Right lobe of liver (tissue), 6 donors: ENCODE measurements around the gene TMEM87A. TPM values are rescaled to one million over a fixed set of nuclear protein-coding genes. Genes with fewer than 3 reads are reported as not detected.

Experiments
- ATAC-seq, 4 donors: fragments of 200-7000 bp; cut with Tn5 transposase; one replicate each; pipeline ENCODE4 v1.9.1; 2020; ENCODE audit warnings: mild to moderate bottlenecking in 4 of 4, moderate library complexity in 4 of 4
- DNase-seq, 3 donors: peaks; one replicate each; pipeline ENCODE4 v3.0.0-alpha.2; 2020
- H3K27ac ChIP-seq, 3 donors: fragments of 200-600 bp; one replicate each; pipeline ENCODE4 v1.8.0; 2022
- H3K27me3 ChIP-seq, 2 donors: fragments of 200-600 bp; one replicate each; pipeline ENCODE4 v1.8.0; 2022
- H3K36me3 ChIP-seq, 4 donors: fragments of 200-600 bp; sonication (generic) in 1 of 4; one replicate each; pipeline versions ENCODE4 v1.5.1 to v1.8.0; 2017 to 2022; ENCODE audit warnings: control low read depth in 1 of 4
- H3K4me1 ChIP-seq, 4 donors: fragments of 200-600 bp; sonication (generic) in 1 of 4; one replicate each; pipeline versions ENCODE4 v1.5.1 to v1.8.0; 2017 to 2022; ENCODE audit warnings: control low read depth in 1 of 4
- H3K4me3 ChIP-seq, 3 donors: fragments of 200-600 bp; one replicate each; pipeline ENCODE4 v1.8.0; 2022
- H3K9me3 ChIP-seq, 4 donors: fragments of 200-600 bp; sonication (generic) in 1 of 4; one replicate each; pipeline versions ENCODE4 v1.5.1 to v1.8.0; 2017 to 2022; ENCODE audit warnings: control low read depth in 1 of 4
- POLR2A ChIP-seq: fragments of 450-650 bp; IDR thresholded peaks from one replicate; pipeline ENCODE4 v1.6.1; 2017; ENCODE audit warnings: antibody characterized with exemption, mild to moderate bottlenecking
- WGBS: methylation state at CpG from one replicate; pipeline ENCODE4 v1.1.6; 2018; ENCODE audit warnings: low coverage, low lambda C conversion rate; ENCODE audit not compliant: insufficient coverage; ENCODE audit errors: missing lambda C conversion rate; 5-methylcytosine and 5-hydroxymethylcytosine counted together
- intact Hi-C, 2 donors: fragments of 100-400 bp; cut with DNase I; formaldehyde crosslinking; loops; one replicate each; pipeline versions ENCODE4 v1.11.2 to v1.14.1; 2022
- total RNA-seq, 6 experiments: library from RNA; depleted of rRNA in 2 of 6; stranded (reverse); fragments of >200 nt in 2 of 6; fragmentation: NEBNext Ultra II Directional in 3 of 6; extraction: Animal tissue kit (Norgen Biotek cat#: 25700) in 3 of 6; gene quantifications; one replicate each; pipeline versions ENCODE4 v1.1.0 to v1.2.4, GENCODE V29; 2016 to 2023
- TF ChIP-seq, protein P1 (sequence below), 4 donors: fragments of 200-600 bp in 3 of 4; fragments of 450-650 bp in 1 of 4; IDR thresholded peaks; one replicate each; pipeline versions ENCODE4 v1.5.1 to v1.8.0; 2016 to 2022; ENCODE audit warnings: antibody characterized with exemption in 4 of 4, mild to moderate bottlenecking in 2 of 4
- donor health status: DM: no; HTN: yes; CAD: no.
- donor health status: DM: no; HTN: no; CAD: no.
- donor health status: DM: no; HTN: no; CAD: no.
- donor health status: DM: no; HTN: yes; CAD: no.
- donor health status: DM: no; HTN: yes; CAD: no.

TMEM87A gene
- total RNA-seq, 6 experiments from 2014 or later = 12.9 to 22.4 (median 15.7) TPM

- peak; percentile 25 to 57 (median 42) for ATAC-seq
- H3K27ac ChIP-seq = no peak overlapping the region
- H3K4me3 ChIP-seq = no peak overlapping the region
- no peak for TF ChIP-seq POLR2A
- TF ChIP-seq, protein P1, sequence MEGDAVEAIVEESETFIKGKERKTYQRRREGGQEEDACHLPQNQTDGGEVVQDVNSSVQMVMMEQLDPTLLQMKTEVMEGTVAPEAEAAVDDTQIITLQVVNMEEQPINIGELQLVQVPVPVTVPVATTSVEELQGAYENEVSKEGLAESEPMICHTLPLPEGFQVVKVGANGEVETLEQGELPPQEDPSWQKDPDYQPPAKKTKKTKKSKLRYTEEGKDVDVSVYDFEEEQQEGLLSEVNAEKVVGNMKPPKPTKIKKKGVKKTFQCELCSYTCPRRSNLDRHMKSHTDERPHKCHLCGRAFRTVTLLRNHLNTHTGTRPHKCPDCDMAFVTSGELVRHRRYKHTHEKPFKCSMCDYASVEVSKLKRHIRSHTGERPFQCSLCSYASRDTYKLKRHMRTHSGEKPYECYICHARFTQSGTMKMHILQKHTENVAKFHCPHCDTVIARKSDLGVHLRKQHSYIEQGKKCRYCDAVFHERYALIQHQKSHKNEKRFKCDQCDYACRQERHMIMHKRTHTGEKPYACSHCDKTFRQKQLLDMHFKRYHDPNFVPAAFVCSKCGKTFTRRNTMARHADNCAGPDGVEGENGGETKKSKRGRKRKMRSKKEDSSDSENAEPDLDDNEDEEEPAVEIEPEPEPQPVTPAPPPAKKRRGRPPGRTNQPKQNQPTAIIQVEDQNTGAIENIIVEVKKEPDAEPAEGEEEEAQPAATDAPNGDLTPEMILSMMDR (IDR thresholded peaks at IDR 0.05) = no peak
- H3K4me1 ChIP-seq = no peaks in the 10 kb centered on the region
- no peaks in the 10 kb centered on the region for H3K27me3 ChIP-seq
- no peak for DNase-seq
- WGBS = no CpG with 5 or more reads among the region's 1 CpG
- H3K36me3 ChIP-seq = peaks cover 11 to 74% (median 29%) of the 10 kb centered on the region in 4 donors
- no peaks in the 10 kb centered on the region for H3K9me3 ChIP-seq
- intact Hi-C loops = no loop called here
These were observed 102.1 kb downstream of the TMEM87A start for GRCh38 chr15:42171122-42171521.

GRCh38 chr15:42166225-42166940 is 106.8 kb downstream of the TMEM87A start:
- intact Hi-C loops = no loop called here
- WGBS = 87% methylated on average over 4 of the region's 13 CpGs
- ATAC-seq = no peak

DNA sequence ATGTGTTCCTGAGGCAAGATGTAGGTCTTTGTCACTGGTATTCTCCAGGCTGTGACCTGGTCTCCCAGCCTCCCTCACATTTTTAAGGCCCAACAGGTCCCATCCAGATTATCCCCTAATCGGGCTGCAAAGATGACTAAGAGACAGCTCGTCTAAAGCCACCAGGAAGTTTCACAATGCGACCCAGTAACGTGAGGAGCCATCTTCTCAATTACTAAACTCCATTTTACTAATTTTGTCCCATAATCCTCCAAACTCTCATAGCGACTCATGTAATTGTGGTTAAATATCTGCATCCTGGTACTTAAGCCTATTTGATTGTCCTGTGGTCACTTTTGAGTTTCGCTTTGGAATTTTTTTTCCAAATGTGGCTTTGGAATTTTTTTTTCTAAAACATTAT is 108.1 kb downstream of the TMEM87A start:
- Histone ChIP-seq H3K27me3 (no peaks in the 10 kb centered on the region), H3K4me1 (no peaks in the 10 kb centered on the region), H3K4me3 (no peak overlapping the region), H3K27ac (no peak overlapping the region), H3K9me3 (no peaks in the 10 kb centered on the region), H3K36me3 (peaks cover 11 to 100% (median 55%) of the 10 kb centered on the region in 4 donors)
- WGBS = 75% methylated on average over 4 of the region's 6 CpGs
- DNase-seq = no peak
- intact Hi-C loops = no loop called here
- no peak for ATAC-seq
- no peak for TF ChIP-seq POLR2A

More at GRCh38 chr15:42166225-42166940, 106.8 kb downstream of the TMEM87A start:
- TF ChIP-seq, protein P1 (IDR thresholded peaks at IDR 0.05) = no peak
- TF ChIP-seq POLR2A = no peak
- Histone ChIP-seq H3K9me3 (no peaks in the 10 kb centered on the region), H3K4me1 (no peaks in the 10 kb centered on the region), H3K27ac (no peak overlapping the region), H3K4me3 (no peak overlapping the region), H3K27me3 (no peaks in the 10 kb centered on the region), H3K36me3 (peaks cover 11 to 98% (median 50%) of the 10 kb centered on the region in 4 donors)
- no peak for DNase-seq

GRCh38 chr15:42163947-42164550 is 109.2 kb downstream of the TMEM87A start:
- 69% methylated on average over 4 of the region's 4 CpGs for WGBS
- no peaks in the 10 kb centered on the region for H3K9me3 ChIP-seq
- H3K36me3 ChIP-seq = peaks cover 11 to 100% (median 54%) of the 10 kb centered on the region in 4 donors
- no peaks in the 10 kb centered on the region for H3K4me1 ChIP-seq
- no peak overlapping the region for H3K27ac ChIP-seq
- intact Hi-C loops = no loop called here
- DNase-seq (peak in 1 of 3 donors; percentile 20), ATAC-seq (no peak)
- TF ChIP-seq, protein P1 (IDR thresholded peaks at IDR 0.05) = no peak
- TF ChIP-seq POLR2A = no peak
- no peak overlapping the region for H3K4me3 ChIP-seq
- no peaks in the 10 kb centered on the region for H3K27me3 ChIP-seq

- intact Hi-C loops = no loop called here
- 94% methylated on average over 9 of the region's 9 CpGs for WGBS
- no peak overlapping the region for H3K4me3 ChIP-seq
- DNase-seq (peak in 1 of 3 donors; percentile 17), ATAC-seq (no peak)
- peaks cover 11 to 97% (median 53%) of the 10 kb centered on the region in 4 donors for H3K36me3 ChIP-seq
- H3K27me3 ChIP-seq = no peaks in the 10 kb centered on the region
- no peak overlapping the region for H3K27ac ChIP-seq
- no peaks in the 10 kb centered on the region for H3K4me1 ChIP-seq
- no peak for TF ChIP-seq POLR2A
- TF ChIP-seq, protein P1 (IDR thresholded peaks at IDR 0.05) = no peak
- H3K9me3 ChIP-seq = no peaks in the 10 kb centered on the region
These were observed 109.9 kb downstream of the TMEM87A start for GRCh38 chr15:42163291-42163690.
